ENCODE data around the gene SPATA17.

The SPATA17 gene

DNA sequence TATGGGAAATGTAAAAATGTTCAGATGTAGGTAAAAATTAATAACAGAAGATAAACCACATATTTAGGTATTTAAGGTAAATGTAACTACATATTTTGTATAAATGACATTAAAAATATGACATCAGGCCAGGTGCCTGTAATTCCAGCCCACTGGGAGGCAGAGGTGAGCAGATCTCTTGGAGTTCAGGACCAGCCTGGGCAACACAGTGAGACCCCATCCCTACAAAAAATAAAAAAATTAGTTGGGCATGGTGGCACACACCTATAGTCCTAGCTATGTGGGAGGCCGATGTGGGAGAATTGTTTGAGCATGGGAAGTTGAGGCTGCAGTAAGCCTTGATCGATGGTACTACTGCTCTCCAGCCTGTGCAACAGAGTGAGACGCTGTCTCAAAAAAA lies 216.5 kb downstream of the SPATA17 start:
- DNase-seq (ENCODE audit: low read depth in 2 of 2), result no peak

DNA sequence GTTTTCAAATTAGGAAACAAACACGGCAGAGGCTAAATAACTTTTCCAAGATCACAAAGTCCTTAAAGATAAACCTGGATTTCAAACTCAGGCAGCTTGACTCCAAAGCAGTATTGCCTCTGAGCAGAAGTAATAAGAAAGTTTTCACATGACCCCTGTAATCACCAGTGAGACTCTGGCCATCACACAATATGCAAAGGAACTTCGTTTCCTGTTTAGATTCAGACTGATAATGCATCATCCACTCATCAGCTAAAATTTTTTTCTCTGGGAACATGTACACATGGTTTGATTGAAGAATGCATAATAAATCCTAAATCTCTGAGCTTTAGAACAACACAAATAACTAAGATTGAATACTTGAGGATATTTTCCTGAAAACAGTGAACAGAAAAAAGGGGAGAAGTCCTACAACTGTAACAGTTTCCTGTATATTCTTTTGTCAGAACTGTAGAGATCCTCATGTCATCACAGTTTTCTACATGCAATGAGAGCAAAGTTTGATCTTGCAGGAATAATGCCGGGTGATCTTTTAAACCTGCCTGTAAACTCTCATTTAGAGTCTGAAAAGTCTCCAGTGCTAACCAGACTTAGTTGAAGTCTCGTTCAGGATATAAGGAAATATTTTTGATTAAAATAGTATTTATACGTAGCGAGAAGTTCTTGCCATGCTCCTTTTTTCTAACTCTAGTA lies 225.3 kb downstream of the SPATA17 start:
- no peak for DNase-seq (ENCODE audit: low read depth in 2 of 2)

DNA sequence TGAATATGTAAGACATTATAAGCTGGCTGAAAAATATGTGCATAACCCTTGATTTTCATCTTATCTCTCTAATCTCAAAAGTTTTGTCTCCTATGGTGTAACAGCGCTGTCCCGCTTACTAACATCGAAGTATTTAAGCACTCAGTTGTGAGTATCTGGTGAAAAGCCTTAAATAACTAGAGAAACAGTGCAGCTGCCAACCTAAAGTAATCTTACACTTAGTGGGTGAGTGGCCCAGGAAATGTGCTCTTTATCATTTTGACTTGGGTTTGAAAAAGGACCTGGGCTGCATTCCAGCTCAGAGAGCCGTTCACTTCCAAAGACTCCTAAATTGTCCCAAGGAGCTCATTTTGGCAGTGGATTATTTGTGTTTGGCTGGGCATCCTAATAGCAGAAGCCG lies 225.9 kb downstream of the SPATA17 start:
- DNase-seq (ENCODE audit: low read depth in 2 of 2), result no peak

DNA sequence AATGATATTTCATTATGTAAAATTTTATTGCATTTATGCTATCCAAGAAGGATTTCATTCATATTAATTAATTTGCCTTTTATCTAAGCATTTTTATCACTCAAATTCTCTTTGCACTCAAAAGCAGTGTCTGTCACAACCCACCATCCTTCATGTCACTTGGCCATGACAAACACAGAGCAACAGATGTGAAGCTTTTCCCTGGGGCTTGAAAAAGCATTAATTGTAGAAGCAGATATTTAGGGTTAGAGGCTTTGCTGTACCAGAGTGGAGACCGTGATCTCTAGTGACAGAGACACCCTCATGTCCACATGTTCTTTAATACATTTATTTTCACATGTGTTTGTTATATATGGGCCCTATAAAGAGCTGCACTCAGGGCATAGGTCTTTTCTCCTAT lies 230.5 kb downstream of the SPATA17 start:
- no peak for DNase-seq (ENCODE audit: low read depth in 2 of 2)

DNA sequence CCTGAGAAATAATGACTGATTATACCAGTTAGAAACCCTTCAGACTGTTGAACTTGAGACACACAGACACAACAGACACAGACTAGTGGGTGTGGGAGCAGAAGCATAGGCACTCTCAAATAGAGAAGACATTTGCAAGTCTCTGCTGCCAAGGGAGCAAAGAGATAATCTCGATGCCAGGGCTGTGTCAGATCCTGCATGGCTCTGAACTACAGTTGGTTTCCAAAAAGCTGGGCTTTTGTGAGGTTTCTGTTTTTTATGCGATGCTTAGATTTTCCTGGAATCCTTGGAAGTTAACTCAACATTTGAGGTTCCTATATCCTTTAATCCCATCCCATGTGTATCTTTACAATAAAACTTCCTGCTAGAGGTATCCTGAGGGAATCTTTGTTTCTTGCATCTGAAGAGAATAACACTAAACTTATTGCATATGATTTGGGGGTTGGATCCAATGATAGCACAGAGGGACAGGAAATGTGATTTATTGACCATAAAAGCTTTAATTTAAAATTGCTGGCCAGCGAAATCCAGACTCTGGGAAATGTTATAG lies 236.4 kb downstream of the SPATA17 start:
- no peak for DNase-seq (ENCODE audit: low read depth in 2 of 2)

DNA sequence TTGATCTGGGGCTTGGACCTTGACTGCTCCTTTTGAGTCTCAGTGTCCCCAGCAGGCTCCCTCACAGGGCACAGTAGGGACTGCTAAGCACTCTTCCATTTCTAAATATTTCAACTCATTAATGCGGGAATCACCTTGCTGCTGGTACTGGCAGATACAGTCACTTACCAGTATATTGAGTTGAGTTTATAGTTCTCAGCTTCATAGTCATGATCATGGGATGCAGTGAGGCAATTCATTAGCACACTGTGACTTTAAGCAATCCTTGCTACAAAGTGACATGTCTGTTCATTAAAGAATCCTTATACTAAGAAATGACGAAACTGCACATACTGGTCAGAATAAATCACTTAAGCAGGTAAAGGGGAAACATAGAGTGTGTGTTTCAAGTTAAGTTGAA lies 240.8 kb downstream of the SPATA17 start:
- no peak for DNase-seq (ENCODE audit: low read depth in 2 of 2)

DNA sequence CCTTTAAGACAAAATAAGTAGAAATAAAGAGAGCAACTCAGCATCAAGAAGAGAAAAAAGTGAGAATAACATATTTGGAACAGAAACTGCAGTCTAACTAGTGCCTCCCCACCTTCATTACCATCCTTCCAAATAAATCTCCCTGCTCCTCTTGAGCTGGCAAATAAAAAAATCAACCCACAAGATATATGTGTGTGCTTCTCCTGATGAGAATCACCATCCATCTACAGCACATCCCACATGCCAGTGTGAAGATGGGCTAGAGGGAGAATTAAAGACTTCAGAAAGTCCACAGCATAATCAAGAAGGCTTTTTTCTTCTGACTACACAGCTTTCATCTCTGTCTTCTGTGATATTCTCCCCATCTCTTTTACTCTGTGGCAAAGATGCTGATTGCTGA lies 244.1 kb downstream of the SPATA17 start:
- DNase-seq (ENCODE audit: low read depth in 2 of 2), result no peak

DNA sequence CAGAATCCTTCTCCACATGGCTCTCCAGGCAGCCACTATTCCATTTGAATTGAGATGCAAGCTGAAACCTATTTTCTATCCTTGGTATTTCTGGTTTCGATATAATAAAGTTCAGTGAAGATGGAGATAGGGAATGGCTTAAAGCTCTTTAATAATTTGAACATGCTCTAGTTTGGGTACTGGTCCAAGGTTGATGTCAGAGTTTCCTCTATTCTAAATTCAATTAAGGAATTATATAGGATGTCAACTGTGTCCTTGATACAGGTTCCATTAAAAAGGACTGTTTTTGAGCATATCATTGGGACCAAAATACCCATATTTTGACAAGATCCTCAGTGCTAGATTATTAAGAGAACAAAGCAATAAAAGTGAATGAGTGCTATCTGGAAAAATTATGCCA lies 245.3 kb downstream of the SPATA17 start:
- DNase-seq (ENCODE audit: low read depth in 2 of 2), result no peak

DNA sequence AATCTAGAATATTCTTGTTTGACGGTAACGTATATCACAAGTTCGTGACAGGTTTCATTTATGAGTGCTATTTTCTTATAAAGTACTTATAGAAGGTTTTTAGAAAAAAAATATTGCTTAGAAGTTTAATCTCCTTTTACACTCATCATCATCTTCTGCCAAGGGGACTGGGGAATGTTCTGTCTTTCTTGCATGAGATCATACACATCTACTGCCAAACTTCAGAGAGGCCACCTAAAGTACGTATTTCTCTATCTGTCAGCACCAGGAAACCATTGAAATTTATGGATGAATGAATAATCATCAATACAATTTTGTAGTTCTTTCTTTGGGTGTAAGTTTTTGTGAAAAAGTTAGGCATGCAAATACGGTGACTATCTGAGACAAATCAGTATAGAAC lies 245.8 kb downstream of the SPATA17 start:
- DNase-seq (ENCODE audit: low read depth in 2 of 2), result no peak

DNA sequence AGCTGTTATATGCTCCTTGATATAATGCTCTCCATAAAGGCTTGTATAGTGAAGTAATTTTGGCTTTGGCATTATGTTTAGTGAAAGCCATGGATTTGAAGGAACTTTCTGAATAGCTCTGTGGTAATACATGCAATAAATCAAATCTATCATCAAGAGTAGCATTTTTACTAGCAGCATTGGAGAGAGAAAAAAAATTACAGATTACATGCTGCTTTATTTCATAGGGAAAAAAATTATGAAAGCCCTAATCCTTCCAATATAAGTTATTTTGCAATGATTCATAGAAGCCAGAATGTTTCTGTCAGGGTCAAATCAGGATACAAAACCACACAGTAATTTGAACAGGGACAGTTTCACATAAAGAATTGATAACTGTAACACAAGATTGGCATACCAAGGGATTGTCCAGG lies 250.0 kb downstream of the SPATA17 start:
- DNase-seq (ENCODE audit: low read depth in 2 of 2), result no peak

DNA sequence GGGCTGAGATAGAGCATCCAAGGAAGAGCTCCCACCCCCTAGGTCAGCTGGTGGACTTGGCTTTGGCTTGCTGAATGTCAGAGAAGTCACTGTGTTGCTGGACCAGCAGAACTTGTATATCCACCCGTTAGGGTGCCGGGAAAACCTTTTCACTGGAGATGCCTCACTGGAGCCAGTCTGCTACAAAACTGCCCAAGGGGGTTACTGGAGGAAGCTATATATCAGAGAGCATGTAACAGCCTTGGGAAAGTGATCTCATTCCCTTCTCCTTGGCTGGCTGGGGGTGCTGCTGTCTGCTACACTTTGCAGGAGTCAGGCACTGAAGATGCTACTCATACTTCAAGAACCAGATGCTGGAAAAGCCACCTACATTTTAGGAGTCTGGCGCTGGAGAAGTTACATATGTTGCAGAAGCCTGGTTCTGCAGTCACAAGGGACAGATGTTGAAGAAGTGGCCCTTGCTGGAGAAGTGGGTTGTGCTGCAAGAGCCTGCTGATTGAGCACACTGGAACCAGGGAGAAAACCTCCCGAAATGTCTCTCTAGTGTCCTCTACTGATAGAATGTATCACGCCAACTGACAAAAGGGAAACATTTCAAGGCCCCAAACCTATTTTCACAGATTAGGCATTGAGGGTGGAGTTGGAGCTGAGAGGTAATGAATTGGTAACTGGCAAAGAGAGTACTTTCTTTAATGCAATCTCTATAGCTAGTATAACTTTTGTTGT lies 250.6 kb downstream of the SPATA17 start:
- no peak for DNase-seq (ENCODE audit: low read depth in 2 of 2)

DNA sequence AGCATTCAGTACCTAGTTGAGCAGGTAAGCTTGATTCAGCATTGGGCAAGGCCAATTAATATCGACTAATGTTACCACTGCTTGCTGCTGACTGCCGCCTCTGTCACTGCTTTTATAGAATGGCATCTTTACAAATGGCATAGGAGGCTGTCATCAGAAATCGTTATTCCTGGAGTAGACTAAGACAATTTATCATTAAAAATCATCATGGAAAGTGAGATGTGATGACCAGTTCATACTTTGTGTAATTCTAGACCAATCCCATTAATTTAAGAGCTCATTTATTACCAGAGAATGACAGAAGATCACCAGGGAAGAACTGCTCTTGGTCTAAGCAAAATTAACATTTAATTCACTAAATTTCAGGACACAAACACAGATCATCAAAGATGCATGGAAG lies 254.0 kb downstream of the SPATA17 start:
- DNase-seq (ENCODE audit: low read depth in 2 of 2), result no peak

DNA sequence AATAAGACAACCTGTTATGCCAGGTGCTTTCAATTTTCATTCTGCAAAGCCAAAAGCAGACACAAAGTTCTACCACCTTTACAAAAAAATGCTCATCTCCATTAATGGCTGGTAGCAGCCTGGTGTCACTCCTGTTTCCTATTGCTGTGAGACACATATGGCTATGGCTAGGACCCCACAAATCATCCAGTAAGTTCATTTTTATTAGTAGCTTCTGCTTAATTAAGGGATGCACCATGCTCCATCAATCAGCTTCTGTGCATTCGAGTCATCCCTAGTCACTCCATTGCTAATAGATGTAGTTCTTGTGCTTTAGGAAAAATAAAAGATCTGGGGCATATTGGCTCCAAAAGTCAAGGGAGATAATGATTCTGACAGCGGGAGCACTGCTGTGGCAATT lies 257.2 kb downstream of the SPATA17 start:
- no peak for DNase-seq (ENCODE audit: low read depth in 2 of 2)

DNA sequence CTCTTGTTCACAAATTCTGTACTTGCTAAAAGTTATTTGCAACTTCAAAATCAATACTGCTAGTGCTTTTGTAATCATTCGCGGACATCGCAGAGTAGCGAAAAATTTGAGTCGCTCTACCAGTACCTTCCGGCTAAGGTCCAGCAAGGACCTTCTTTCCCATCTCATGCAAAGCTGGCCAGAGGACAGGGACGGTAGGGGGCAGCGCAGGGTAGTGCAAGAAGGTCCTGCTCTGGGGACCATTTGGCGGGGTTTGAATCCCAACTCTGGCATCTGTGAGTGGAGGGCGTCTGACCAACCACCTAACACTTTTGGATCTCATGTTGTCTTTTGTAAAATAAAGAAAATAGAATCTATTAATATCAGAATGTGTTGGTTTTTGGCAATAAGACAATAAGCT lies 258.3 kb downstream of the SPATA17 start:
- DNase-seq (ENCODE audit: low read depth in 2 of 2), result no peak

DNA sequence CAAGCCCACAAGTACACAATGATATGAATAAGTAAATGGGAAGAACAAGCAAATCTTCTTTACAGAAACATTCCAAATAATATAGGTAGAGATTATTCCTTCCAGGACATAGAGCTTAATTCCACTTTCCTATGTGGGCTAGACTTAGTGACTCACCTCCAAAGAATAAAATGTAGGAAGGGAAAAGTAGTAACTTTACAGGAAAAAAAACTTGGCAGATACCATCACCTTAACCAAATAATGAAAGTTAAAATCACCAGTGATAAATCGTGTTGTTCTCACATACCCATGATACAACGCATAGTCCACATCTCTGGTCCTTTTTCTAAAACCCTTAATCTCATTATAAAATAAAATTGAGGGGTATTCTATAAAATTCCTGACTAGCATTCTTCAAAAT lies 260.8 kb downstream of the SPATA17 start:
- DNase-seq (ENCODE audit: low read depth in 2 of 2), result no peak

DNA sequence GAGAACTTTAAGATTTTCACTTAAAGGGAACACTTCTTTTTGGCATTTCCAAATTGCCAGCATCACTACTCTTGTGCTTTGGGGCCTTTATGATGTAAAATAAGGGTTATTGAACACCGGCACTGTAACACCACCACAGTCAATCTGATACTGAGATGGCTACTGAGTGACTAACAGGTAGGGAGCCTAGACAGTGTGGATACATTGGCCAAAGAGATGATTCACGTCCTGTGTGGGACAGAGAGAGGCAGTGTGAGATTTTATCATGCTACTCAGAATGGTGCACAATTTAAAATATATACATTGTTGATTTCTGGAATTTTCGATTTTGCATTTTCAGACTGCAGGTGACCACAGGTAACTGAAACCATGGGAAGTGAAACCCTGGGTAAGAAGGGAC lies 261.6 kb downstream of the SPATA17 start:
- DNase-seq (ENCODE audit: low read depth in 2 of 2), result no peak

DNA sequence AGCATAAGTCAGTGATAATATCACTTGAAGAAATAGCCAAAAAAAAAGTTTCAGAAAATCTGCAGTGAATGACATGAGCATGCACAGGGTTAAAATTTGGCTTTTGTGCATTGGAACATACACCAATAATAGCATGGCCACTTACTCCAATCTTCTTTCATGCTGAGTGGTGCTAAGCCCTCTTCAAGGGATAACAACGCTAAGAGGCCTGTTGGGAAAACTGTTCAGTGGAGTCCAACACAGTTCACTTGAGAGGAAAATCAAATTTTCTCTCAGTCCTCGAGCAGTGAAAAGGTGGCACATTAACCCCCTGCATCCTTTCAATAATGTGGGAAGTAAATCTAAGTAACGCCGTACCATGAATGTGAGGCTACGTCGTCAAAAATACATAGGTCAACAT lies 264.7 kb downstream of the SPATA17 start:
- DNase-seq (ENCODE audit: low read depth in 2 of 2), result no peak

DNA sequence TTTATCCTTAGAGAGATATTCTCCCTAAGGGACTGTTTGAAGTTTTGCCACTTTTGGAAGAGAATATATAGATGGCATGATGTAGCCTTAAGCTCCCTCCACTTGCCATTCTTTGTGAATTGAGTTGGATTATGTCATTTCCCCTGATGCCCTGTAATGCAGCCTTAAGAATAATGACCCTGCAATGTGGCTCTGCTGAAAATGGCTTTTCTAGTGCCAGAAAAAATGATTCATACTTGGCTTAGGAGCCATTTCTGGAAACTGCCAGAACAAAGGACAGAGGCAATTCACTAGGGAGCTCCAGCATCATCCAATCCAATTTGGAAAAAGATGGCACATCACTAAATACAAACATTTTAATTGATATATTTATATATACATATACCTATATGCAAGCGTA lies 265.3 kb downstream of the SPATA17 start:
- no peak for DNase-seq (ENCODE audit: low read depth in 2 of 2)

DNA sequence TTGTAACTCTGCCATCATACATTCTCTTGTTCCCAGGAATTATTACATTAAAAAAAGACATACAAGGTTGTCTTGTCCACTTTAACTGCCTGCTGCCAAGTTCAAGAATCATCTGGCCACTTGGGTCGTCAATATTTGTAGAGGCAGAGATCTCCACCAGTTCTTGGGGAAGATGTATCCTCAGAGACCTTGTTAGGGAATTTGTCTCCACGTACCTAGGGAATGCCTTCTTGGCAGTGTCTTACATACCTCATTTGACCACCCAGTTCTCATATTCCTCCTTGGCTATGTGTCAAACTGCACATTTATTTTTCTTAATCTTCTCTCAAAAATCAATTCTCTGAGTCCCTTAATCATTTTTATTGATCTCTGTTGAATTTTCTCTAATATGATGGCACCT lies 266.0 kb downstream of the SPATA17 start:
- no peak for DNase-seq (ENCODE audit: low read depth in 2 of 2)

DNA sequence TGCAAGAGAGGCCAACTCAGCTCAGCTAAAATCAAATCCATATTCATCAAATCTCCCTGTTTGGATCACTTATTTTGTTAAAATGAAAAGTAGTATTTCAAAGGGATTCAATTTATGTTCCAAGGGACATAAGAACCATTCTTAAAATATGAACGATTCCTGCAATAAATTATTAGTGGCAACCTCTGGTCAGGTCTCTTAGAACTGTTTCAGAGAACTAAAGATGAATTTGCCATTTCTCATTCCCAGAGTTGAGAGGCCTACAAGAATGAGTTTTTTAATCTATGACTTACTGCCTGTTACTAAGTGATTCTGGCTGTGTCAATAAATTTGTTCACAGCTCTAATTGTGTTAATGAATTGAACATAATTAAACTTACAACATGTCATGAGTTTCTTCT lies 268.5 kb downstream of the SPATA17 start:
- no peak for DNase-seq (ENCODE audit: low read depth in 2 of 2)

DNA sequence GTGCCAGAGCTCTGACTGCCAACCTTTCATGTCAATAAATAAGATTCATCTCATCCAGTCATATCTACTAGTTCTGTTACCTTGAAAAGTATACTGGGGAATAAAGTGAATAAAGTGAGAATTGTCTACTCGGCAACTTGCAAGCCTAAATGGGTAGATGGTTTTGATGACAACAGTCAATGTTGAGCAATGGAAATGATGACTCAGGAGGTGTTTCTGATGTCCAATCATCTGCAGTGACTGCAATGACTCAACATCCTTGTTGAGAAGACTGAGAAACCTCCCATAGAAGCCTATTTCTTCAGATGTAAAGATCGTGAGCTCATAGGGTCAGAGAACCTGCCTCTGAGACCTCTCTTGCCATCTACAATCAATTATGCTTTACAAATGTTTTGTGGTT lies 276.4 kb downstream of the SPATA17 start:
- no peak for DNase-seq (ENCODE audit: low read depth in 2 of 2)

DNA sequence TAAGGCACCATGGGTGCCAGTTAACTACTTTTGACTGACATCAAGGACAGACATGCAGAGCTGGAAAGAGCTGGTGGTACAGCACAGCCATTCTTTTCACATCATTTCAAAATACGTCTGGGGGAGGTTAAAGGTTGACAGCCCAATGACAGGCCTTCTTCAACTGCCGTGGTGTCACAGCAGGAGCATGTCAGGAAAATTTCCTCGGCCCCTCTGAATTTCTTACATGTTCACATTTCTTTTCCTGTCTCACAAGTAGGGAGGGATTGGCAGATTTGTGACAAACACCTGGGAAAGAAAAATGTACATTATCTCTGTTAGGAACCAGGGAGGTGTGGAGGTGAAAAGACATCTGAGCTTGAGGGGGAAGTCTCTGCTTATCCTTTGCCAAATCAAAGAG lies 279.1 kb downstream of the SPATA17 start:
- no peak for DNase-seq (ENCODE audit: low read depth in 2 of 2)

DNA sequence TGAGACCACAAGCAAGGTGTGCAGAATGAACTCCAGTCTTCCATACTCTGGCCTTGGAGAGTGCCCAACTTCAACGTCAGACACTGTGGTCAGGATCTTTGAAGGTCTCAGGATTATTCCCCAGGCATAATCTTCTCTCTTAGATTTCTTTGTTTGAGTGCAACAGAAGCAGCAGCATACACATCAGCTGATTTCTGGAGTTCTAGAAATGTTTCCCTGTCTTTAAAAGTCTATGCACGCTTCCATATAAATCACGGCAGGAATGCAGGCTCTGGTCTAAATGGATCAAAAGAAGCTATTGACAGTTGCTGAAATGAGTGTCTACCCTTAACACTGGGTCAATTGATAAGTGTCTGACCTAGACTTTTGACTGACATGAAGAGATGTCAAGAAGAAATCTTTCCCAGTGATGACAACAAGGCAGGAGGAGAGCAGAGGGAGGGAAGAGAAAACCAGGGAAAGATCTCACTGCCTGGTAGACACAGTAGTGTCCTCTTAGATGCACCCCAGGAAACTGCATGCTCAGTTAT lies 279.7 kb downstream of the SPATA17 start:
- DNase-seq (ENCODE audit: low read depth in 2 of 2), result no peak
